GM23338 (cell line): Measurements from ENCODE around the gene CNTNAP4. TPM values are rescaled to one million over a fixed set of nuclear protein-coding genes. Genes with fewer than 3 reads are reported as not detected.

Experiments used
- ATAC-seq: fragments of 200-7000 bp; cut with Tn5 transposase; 3 replicates; pipeline ENCODE4 v1.9.1; 2020
- DNase-seq: peaks from one replicate; pipeline ENCODE4 v3.0.0-alpha.2; 2015; ENCODE audit warnings: low spot score
- H2AFZ ChIP-seq: fragments of 200-600 bp; sonication (generic); 2 replicates; pipeline ENCODE4 v1.8.0; 2016; ENCODE audit warnings: antibody characterized with exemption, mild to moderate bottlenecking, moderate library complexity
- H3F3A ChIP-seq: fragments of 200-600 bp; sonication (generic); replicated peaks from 2 replicates; pipeline ENCODE4 v1.8.0; 2017; ENCODE audit warnings: antibody characterized with exemption, mixed run types, low read depth
- H3K27ac ChIP-seq: fragments of 200-600 bp; sonication (generic); 2 replicates; pipeline ENCODE4 v1.6.1; 2016; ENCODE audit warnings: low read depth
- H3K27me3 ChIP-seq: fragments of 200-600 bp; sonication (generic); 2 replicates; pipeline ENCODE4 v1.8.0; 2016; ENCODE audit warnings: mild to moderate bottlenecking, mixed run types, moderate library complexity; ENCODE audit not compliant: insufficient read depth
- H3K36me3 ChIP-seq: fragments of 200-600 bp; sonication (generic); 2 replicates; pipeline ENCODE4 v1.8.0; 2016; ENCODE audit warnings: mild to moderate bottlenecking; ENCODE audit not compliant: insufficient read depth
- H3K4me1 ChIP-seq: fragments of 200-600 bp; sonication (generic); 2 replicates; pipeline ENCODE4 v1.8.0; 2016; ENCODE audit warnings: mild to moderate bottlenecking, moderate library complexity; ENCODE audit not compliant: insufficient read depth
- H3K4me2 ChIP-seq: fragments of 200-600 bp; sonication (generic); 2 replicates; pipeline ENCODE4 v1.7.1; 2017; ENCODE audit warnings: mixed run types
- H3K4me3 ChIP-seq: fragments of 200-600 bp; sonication (generic); 2 replicates; pipeline ENCODE4 v1.6.1; 2016; ENCODE audit warnings: mixed run types
- H3K79me2 ChIP-seq: fragments of 200-600 bp; sonication (generic); replicated peaks from 2 replicates; pipeline ENCODE4 v1.8.0; 2017; ENCODE audit warnings: mild to moderate bottlenecking; ENCODE audit not compliant: insufficient read depth
- H3K9me2 ChIP-seq: fragments of 200-600 bp; sonication (generic); 2 replicates; pipeline ENCODE4 v1.8.0; 2017; ENCODE audit not compliant: insufficient read depth
- H4K20me1 ChIP-seq: fragments of 200-600 bp; sonication (generic); replicated peaks from 2 replicates; pipeline ENCODE4 v1.8.0; 2017; ENCODE audit warnings: mild to moderate bottlenecking; ENCODE audit not compliant: insufficient read depth
- H3K27ac Mint-ChIP-seq: 2 replicates; pipeline ENCODE4 v1.8.0; 2020; ENCODE audit warnings: inconsistent platforms, mild to moderate bottlenecking, moderate library complexity, mixed read lengths
- H3K27me3 Mint-ChIP-seq: 3 replicates; pipeline ENCODE4 v1.8.0; 2022; ENCODE audit warnings: low read depth, mild to moderate bottlenecking, moderate library complexity, mixed read lengths, inconsistent platforms; ENCODE audit not compliant: insufficient read depth, poor library complexity
- H3K36me3 Mint-ChIP-seq: 3 replicates; pipeline ENCODE4 v1.8.0; 2021; ENCODE audit warnings: low read depth, mild to moderate bottlenecking, inconsistent platforms, moderate library complexity, mixed read lengths
- H3K4me1 Mint-ChIP-seq: 3 replicates; pipeline ENCODE4 v1.8.0; 2020; ENCODE audit warnings: mild to moderate bottlenecking, inconsistent platforms, mixed read lengths
- H3K4me3 Mint-ChIP-seq: 3 replicates; pipeline ENCODE4 v1.8.0; 2021; ENCODE audit warnings: moderate library complexity, mild to moderate bottlenecking, inconsistent platforms, mixed read lengths
- H3K9me3 Mint-ChIP-seq: 3 replicates; pipeline ENCODE4 v1.8.0; 2020; ENCODE audit warnings: moderate library complexity, mild to moderate bottlenecking, inconsistent platforms, mixed read lengths
- CREB1 ChIP-seq: fragments of 250-450 bp; sonication (Bioruptor Pico); IDR thresholded peaks from 2 replicates; pipeline ENCODE4 v1.5.0; 2020; ENCODE audit warnings: low read depth, mild to moderate bottlenecking, moderate library complexity
- EZH2 ChIP-seq: fragments of 200-600 bp; sonication (generic); IDR thresholded peaks from one replicate; pipeline ENCODE4 v1.8.0; 2017; ENCODE audit warnings: antibody characterized with exemption, mild to moderate bottlenecking, low read depth; ENCODE audit not compliant: unreplicated experiment
- EZH2phosphoT487 ChIP-seq: fragments of 200-600 bp; sonication (generic); IDR thresholded peaks from one replicate; pipeline ENCODE4 v1.8.1; 2018; ENCODE audit warnings: antibody characterized with exemption; ENCODE audit not compliant: unreplicated experiment
- JUNB ChIP-seq: IDR thresholded peaks from one replicate; pipeline ENCODE4 v1.6.1; 2016; ENCODE audit warnings: antibody characterized with exemption; ENCODE audit not compliant: unreplicated experiment
- NANOG ChIP-seq: IDR thresholded peaks from 2 replicates; pipeline ENCODE4 v1.6.1; 2016; ENCODE audit warnings: antibody characterized with exemption, borderline replicate concordance
- POLR2AphosphoS5 ChIP-seq: IDR thresholded peaks from 2 replicates; pipeline ENCODE4 v1.6.1; 2016; ENCODE audit warnings: antibody characterized with exemption, low read depth
- REST ChIP-seq: IDR thresholded peaks from one replicate; pipeline ENCODE4 v1.6.1; 2018; ENCODE audit warnings: antibody characterized with exemption; ENCODE audit not compliant: unreplicated experiment
- ZNF114 ChIP-seq: fragments of 250-450 bp; sonication (Bioruptor Pico); IDR thresholded peaks from 2 replicates; pipeline ENCODE4 v1.5.0; 2020; ENCODE audit warnings: mild to moderate bottlenecking, moderate library complexity
- ZNF331 ChIP-seq: fragments of 250-450 bp; sonication (Bioruptor Pico); IDR thresholded peaks from 2 replicates; pipeline ENCODE4 v1.5.0; 2020; ENCODE audit warnings: low read depth, mild to moderate bottlenecking, moderate library complexity
- ZNF462 ChIP-seq: fragments of 250-450 bp; sonication (Bioruptor Pico); IDR thresholded peaks from 2 replicates; pipeline ENCODE4 v1.5.0; 2020; ENCODE audit warnings: mild to moderate bottlenecking, moderate library complexity
- polyA plus RNA-seq: library from polyadenylated mRNA; unstranded; fragments of >200 nt; fragmentation: Nextera tagmentation; extraction: Ambion mirVana; gene quantifications from 2 replicates; pipeline ENCODE4 v1.2.1, GENCODE V29; 2016
- total RNA-seq: library from RNA; depleted of rRNA; stranded (reverse); fragments of >200 nt; shearing (Covaris generic); gene quantifications from 2 replicates; pipeline ENCODE4 v1.2.3, GENCODE V29; 2014
- TF ChIP-seq, protein P1 (sequence below): IDR thresholded peaks from 2 replicates; pipeline ENCODE4 v1.6.1; 2016; ENCODE audit warnings: antibody characterized with exemption
- TF ChIP-seq, protein P2 (sequence below), 2 experiments: fragments of 200-600 bp in 1 of 2; sonication (generic) in 1 of 2; conservative IDR thresholded peaks; 2 replicates each; pipeline versions ENCODE4 v1.5.1 to v1.6.1; 2016 to 2017; ENCODE audit warnings: antibody characterized with exemption in 2 of 2, low read depth in 2 of 2, mild to moderate bottlenecking in 2 of 2, moderate library complexity in 1 of 2

CNTNAP4 gene
- total and polyA plus RNA-seq, 2 experiments from 2014 or later, result not detected

GRCh38 chr16:76280421-76281215 is 3.4 kb downstream of the CNTNAP4 start (continued):
- TF ChIP-seq POLR2AphosphoS5, result no peak
- TF ChIP-seq ZNF331 (CRISPR knock-in tag), result no peak
- no peak for TF ChIP-seq ZNF114 (CRISPR knock-in tag)
- TF ChIP-seq JUNB, result no peak
- TF ChIP-seq NANOG, result no peak
- TF ChIP-seq EZH2, result no peak
- TF ChIP-seq, protein P1, sequence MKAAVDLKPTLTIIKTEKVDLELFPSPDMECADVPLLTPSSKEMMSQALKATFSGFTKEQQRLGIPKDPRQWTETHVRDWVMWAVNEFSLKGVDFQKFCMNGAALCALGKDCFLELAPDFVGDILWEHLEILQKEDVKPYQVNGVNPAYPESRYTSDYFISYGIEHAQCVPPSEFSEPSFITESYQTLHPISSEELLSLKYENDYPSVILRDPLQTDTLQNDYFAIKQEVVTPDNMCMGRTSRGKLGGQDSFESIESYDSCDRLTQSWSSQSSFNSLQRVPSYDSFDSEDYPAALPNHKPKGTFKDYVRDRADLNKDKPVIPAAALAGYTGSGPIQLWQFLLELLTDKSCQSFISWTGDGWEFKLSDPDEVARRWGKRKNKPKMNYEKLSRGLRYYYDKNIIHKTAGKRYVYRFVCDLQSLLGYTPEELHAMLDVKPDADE, result no peak
- TF ChIP-seq CREB1, result no peak

GRCh38 chr16:76287466-76287865 is 10.3 kb downstream of the CNTNAP4 start:
- H3K4me1 Mint-ChIP-seq, result no peaks in the 10 kb centered on the region
- no peaks in the 10 kb centered on the region for H3K27me3 ChIP-seq
- H3K9me3 Mint-ChIP-seq, result peaks cover 80% of the 10 kb centered on the region
- H3K27ac ChIP-seq, result no peak overlapping the region
- no peak overlapping the region for H3K27ac Mint-ChIP-seq
- H3K36me3 Mint-ChIP-seq, result no peaks in the 10 kb centered on the region; the same call in 1 of the 3 replicates
- no peak overlapping the region for H3K4me3 ChIP-seq
- no peak overlapping the region for H3K4me2 ChIP-seq
- H2AFZ ChIP-seq, result no peak overlapping the region
- H3K27me3 Mint-ChIP-seq, result no peaks in the 10 kb centered on the region
- no peaks in the 10 kb centered on the region for H4K20me1 ChIP-seq
- H3K9me2 ChIP-seq, result no peaks in the 10 kb centered on the region
- no peak for DNase-seq
- H3K36me3 ChIP-seq, result no peaks in the 10 kb centered on the region
- H3F3A ChIP-seq, result no peaks in the 10 kb centered on the region
- no peak for ATAC-seq
- H3K79me2 ChIP-seq, result no peaks in the 10 kb centered on the region
- H3K4me3 Mint-ChIP-seq, result no peak overlapping the region
- H3K4me1 ChIP-seq, result no peaks in the 10 kb centered on the region
- TF ChIP-seq EZH2 (no peak), REST (no peak), NANOG (no peak), EZH2phosphoT487 (no peak), ZNF462 (no peak), POLR2AphosphoS5 (no peak)
- TF ChIP-seq, protein P2, sequence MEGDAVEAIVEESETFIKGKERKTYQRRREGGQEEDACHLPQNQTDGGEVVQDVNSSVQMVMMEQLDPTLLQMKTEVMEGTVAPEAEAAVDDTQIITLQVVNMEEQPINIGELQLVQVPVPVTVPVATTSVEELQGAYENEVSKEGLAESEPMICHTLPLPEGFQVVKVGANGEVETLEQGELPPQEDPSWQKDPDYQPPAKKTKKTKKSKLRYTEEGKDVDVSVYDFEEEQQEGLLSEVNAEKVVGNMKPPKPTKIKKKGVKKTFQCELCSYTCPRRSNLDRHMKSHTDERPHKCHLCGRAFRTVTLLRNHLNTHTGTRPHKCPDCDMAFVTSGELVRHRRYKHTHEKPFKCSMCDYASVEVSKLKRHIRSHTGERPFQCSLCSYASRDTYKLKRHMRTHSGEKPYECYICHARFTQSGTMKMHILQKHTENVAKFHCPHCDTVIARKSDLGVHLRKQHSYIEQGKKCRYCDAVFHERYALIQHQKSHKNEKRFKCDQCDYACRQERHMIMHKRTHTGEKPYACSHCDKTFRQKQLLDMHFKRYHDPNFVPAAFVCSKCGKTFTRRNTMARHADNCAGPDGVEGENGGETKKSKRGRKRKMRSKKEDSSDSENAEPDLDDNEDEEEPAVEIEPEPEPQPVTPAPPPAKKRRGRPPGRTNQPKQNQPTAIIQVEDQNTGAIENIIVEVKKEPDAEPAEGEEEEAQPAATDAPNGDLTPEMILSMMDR (conservative IDR thresholded peaks at IDR 0.05; ENCODE audit: low read depth in 2 of 2), result no peak
